SW480 (cell line): Measurements from ENCODE around the gene PRR7.
A peak's percentile ranks its signal among the peaks of the same experiment; 100 is the strongest.
"Not testable (repeated sequence)": the region's sequence is repeated elsewhere in the genome, so short reads cannot be mapped to it uniquely, and the experiment has no call there.

ENCODE experiments used
- DNase-seq: peaks from one replicate; pipeline ENCODE4 v3.0.0-alpha.2; 2016; ENCODE audit warnings: low spot score

PRR7 gene

GRCh38 chr5:177446200-177447065 is at the start of gene PRR7:
Gene PRR7 (plus strand): TSS chr5:177446814. CDS start chr5:177455068, 8,254 bp downstream.
- peak; percentile 76 for DNase-seq

- DNase-seq, result no peak
These were observed 48.7 kb upstream of the PRR7 start for GRCh38 chr5:177397875-177398390.

GRCh38 chr5:177399997-177400868 is 46.4 kb upstream of the PRR7 start, which contains the start of gene PFN3:
Gene PFN3 (minus strand): TSS chr5:177400661. CDS start chr5:177400576, 85 bp downstream.
- DNase-seq, result no peak

GRCh38 chr5:177402271-177403043 is 44.2 kb upstream of the PRR7 start:
- DNase-seq, result peak; percentile 95

GRCh38 chr5:177403102-177403791 is 43.4 kb upstream of the PRR7 start:
- peak; percentile 60 for DNase-seq

GRCh38 chr5:177403792-177404640 is 42.6 kb upstream of the PRR7 start:
- DNase-seq, result peak; percentile 93

- DNase-seq, result no peak
These were observed 41.9 kb upstream of the PRR7 start for GRCh38 chr5:177404641-177405179.

GRCh38 chr5:177405312-177405711 is 41.3 kb upstream of the PRR7 start:
- no peak for DNase-seq

GRCh38 chr5:177405805-177406204 is 40.8 kb upstream of the PRR7 start:
- DNase-seq, result no peak

GRCh38 chr5:177409043-177409801 is 37.4 kb upstream of the PRR7 start, which contains the start of gene F12:
Gene F12 (minus strand): TSS chr5:177409564. CDS start chr5:177409527, 37 bp downstream.
- DNase-seq, result no peak

- no peak for DNase-seq
These were observed 36.0 kb upstream of the PRR7 start for GRCh38 chr5:177410575-177410974.

- DNase-seq, result no peak
These were observed 33.9 kb upstream of the PRR7 start for GRCh38 chr5:177412603-177413233.

- DNase-seq, result no peak
These were observed 32.1 kb upstream of the PRR7 start for GRCh38 chr5:177414481-177414880.

- not testable (repeated sequence) for DNase-seq
These were observed 29.5 kb upstream of the PRR7 start for GRCh38 chr5:177417081-177417480.

GRCh38 chr5:177419046-177419445 is 27.6 kb upstream of the PRR7 start:
- DNase-seq, result no peak

- not testable (repeated sequence) for DNase-seq
These were observed 26.1 kb upstream of the PRR7 start for GRCh38 chr5:177420472-177420871.

GRCh38 chr5:177421062-177421798 is 25.4 kb upstream of the PRR7 start:
- no peak for DNase-seq

GRCh38 chr5:177423671-177424070 is 22.9 kb upstream of the PRR7 start:
- DNase-seq, result no peak
